ENCODE results near the gene NAP1L4. TPM values are rescaled to one million over a fixed set of nuclear protein-coding genes. Genes with fewer than 3 reads are reported as not detected.

Gene NAP1L4
- total RNA-seq, 1 experiment from 2014 or later = 140 TPM

DNA sequence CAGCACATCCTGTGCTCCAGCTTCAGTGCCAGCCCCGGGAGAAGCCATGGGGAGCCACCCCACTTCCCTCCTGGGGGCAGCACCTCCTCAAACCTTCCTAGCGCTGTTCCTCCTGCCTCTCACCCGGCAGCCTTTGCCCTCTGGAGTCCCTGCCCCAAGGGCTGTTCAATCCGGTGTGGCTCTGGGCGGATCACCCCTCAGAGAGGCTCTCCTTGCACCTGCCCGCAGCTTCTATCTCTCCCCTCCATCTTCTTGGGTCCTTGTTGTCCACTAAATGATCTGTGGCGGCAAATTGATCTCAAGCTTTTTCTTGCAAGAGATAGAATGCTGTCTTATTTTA lies 88.5 kb downstream of the NAP1L4 start:
- Mint-ChIP-seq H3K36me3 (ENCODE audit: insufficient read depth, unreplicated experiment) (peaks cover 44% of the 10 kb centered on the region), H3K27me3 (ENCODE audit: unreplicated experiment) (no peaks in the 10 kb centered on the region), H3K9me3 (ENCODE audit: low read depth, unreplicated experiment) (peaks cover 4% of the 10 kb centered on the region), H3K4me1 (ENCODE audit: low read depth, unreplicated experiment) (peaks cover 54% of the 10 kb centered on the region), H3K4me3 (ENCODE audit: low read depth, unreplicated experiment) (peak overlapping the region; percentile 76), H3K27ac (ENCODE audit: unreplicated experiment) (peak overlapping the region; percentile 52)
- CTCF ChIA-PET = interaction anchor here (1.7 to 3.5 kb wide), 5 partner anchors 8 to 370 kb away, joined by 5 to 24 read pairs (median 7); partner anchors contain the start of gene PHLDA2
- DNase-seq = no peak
- BruUV-seq (replicated peaks) = no TSS peak
- intact Hi-C loops (cut with micrococcal nuclease; ENCODE audit: unreplicated experiment) = loop anchor here (2.0 kb wide), 1 partner anchor 27 kb away; no protein-coding TSS in a partner anchor
- TF ChIP-seq, protein P1, sequence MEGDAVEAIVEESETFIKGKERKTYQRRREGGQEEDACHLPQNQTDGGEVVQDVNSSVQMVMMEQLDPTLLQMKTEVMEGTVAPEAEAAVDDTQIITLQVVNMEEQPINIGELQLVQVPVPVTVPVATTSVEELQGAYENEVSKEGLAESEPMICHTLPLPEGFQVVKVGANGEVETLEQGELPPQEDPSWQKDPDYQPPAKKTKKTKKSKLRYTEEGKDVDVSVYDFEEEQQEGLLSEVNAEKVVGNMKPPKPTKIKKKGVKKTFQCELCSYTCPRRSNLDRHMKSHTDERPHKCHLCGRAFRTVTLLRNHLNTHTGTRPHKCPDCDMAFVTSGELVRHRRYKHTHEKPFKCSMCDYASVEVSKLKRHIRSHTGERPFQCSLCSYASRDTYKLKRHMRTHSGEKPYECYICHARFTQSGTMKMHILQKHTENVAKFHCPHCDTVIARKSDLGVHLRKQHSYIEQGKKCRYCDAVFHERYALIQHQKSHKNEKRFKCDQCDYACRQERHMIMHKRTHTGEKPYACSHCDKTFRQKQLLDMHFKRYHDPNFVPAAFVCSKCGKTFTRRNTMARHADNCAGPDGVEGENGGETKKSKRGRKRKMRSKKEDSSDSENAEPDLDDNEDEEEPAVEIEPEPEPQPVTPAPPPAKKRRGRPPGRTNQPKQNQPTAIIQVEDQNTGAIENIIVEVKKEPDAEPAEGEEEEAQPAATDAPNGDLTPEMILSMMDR (IDR thresholded peaks at IDR 0.05; ENCODE audit: unreplicated experiment) = no peak

- no peaks in the 10 kb centered on the region for H3K27me3 Mint-ChIP-seq (ENCODE audit: unreplicated experiment)
Observed at GRCh38 chr11:2902784-2903671, 89.1 kb downstream of the NAP1L4 start.

GRCh38 chr11:2901854-2902783 lies 90.0 kb downstream of the NAP1L4 start:
- H3K4me3 Mint-ChIP-seq (ENCODE audit: low read depth, unreplicated experiment) = peak overlapping the region; percentile 76
- peak; percentile 95 for DNase-seq
- H3K36me3 Mint-ChIP-seq (ENCODE audit: insufficient read depth, unreplicated experiment) = peaks cover 47% of the 10 kb centered on the region
- H3K9me3 Mint-ChIP-seq (ENCODE audit: low read depth, unreplicated experiment) = peaks cover 7% of the 10 kb centered on the region
- BruUV-seq (replicated peaks) = no TSS peak
- H3K4me1 Mint-ChIP-seq (ENCODE audit: low read depth, unreplicated experiment) = peaks cover 66% of the 10 kb centered on the region
- TF ChIP-seq, protein P1 (IDR thresholded peaks at IDR 0.05; ENCODE audit: unreplicated experiment) = no peak
- no peak overlapping the region for H3K27ac Mint-ChIP-seq (ENCODE audit: unreplicated experiment)
- intact Hi-C loops (cut with micrococcal nuclease; ENCODE audit: unreplicated experiment) = no loop called here
- CTCF ChIA-PET = interaction anchor here (1.3 to 3.5 kb wide), 5 partner anchors 10 to 369 kb away, joined by 3 to 24 read pairs (median 7); partner anchors contain the start of gene PHLDA2
- H3K27me3 Mint-ChIP-seq (ENCODE audit: unreplicated experiment) = no peaks in the 10 kb centered on the region

More at GRCh38 chr11:2902784-2903671, 89.1 kb downstream of the NAP1L4 start:
- Mint-ChIP-seq H3K4me1 (ENCODE audit: low read depth, unreplicated experiment) (peaks cover 60% of the 10 kb centered on the region), H3K36me3 (ENCODE audit: insufficient read depth, unreplicated experiment) (peaks cover 47% of the 10 kb centered on the region), H3K9me3 (ENCODE audit: low read depth, unreplicated experiment) (peaks cover 7% of the 10 kb centered on the region), H3K27ac (ENCODE audit: unreplicated experiment) (peak overlapping the region; percentile 52), H3K4me3 (ENCODE audit: low read depth, unreplicated experiment) (peak overlapping the region; percentile 76)
- CTCF ChIA-PET = interaction anchor here (1.3 to 3.5 kb wide), 6 partner anchors 9 to 370 kb away, joined by 3 to 24 read pairs (median 6); partner anchors contain the start of gene PHLDA2
- peak; percentile 61 for DNase-seq
- BruUV-seq (replicated peaks) = no TSS peak
- intact Hi-C loops (cut with micrococcal nuclease; ENCODE audit: unreplicated experiment) = no loop called here
- TF ChIP-seq, protein P1 (IDR thresholded peaks at IDR 0.05; ENCODE audit: unreplicated experiment) = peak; percentile 23

- BruUV-seq (replicated peaks) = no TSS peak
- DNase-seq = no peak
- H3K4me1 Mint-ChIP-seq (ENCODE audit: low read depth, unreplicated experiment) = peaks cover 66% of the 10 kb centered on the region
- peak overlapping the region; percentile 31 for H3K27ac Mint-ChIP-seq (ENCODE audit: unreplicated experiment)
- peaks cover 7% of the 10 kb centered on the region for H3K9me3 Mint-ChIP-seq (ENCODE audit: low read depth, unreplicated experiment)
- H3K4me3 Mint-ChIP-seq (ENCODE audit: low read depth, unreplicated experiment) = peak overlapping the region; percentile 17
- H3K36me3 Mint-ChIP-seq (ENCODE audit: insufficient read depth, unreplicated experiment) = peaks cover 47% of the 10 kb centered on the region
- no peaks in the 10 kb centered on the region for H3K27me3 Mint-ChIP-seq (ENCODE audit: unreplicated experiment)
- CTCF ChIA-PET = interaction anchor here (1.3 to 3.5 kb wide), 2 partner anchors 9 to 13 kb away, joined by 3 to 16 read pairs; no protein-coding TSS in a partner anchor
- intact Hi-C loops (cut with micrococcal nuclease; ENCODE audit: unreplicated experiment) = no loop called here
- TF ChIP-seq, protein P1 (IDR thresholded peaks at IDR 0.05; ENCODE audit: unreplicated experiment) = no peak
Observed at GRCh38 chr11:2901196-2901796, 90.8 kb downstream of the NAP1L4 start.

Data from Calu3 (cell line).